GM18873 (cell line): Measurements from ENCODE around the gene THOC5.

Experiments used
- ATAC-seq: cut with Tn5 transposase; IDR thresholded peaks from one replicate; pipeline ENCODE4 v1.9.1; 2021; ENCODE audit warnings: mild to moderate bottlenecking, moderate library complexity, moderate number of reproducible peaks; ENCODE audit not compliant: unreplicated experiment, low FRiP score

Gene THOC5

DNA sequence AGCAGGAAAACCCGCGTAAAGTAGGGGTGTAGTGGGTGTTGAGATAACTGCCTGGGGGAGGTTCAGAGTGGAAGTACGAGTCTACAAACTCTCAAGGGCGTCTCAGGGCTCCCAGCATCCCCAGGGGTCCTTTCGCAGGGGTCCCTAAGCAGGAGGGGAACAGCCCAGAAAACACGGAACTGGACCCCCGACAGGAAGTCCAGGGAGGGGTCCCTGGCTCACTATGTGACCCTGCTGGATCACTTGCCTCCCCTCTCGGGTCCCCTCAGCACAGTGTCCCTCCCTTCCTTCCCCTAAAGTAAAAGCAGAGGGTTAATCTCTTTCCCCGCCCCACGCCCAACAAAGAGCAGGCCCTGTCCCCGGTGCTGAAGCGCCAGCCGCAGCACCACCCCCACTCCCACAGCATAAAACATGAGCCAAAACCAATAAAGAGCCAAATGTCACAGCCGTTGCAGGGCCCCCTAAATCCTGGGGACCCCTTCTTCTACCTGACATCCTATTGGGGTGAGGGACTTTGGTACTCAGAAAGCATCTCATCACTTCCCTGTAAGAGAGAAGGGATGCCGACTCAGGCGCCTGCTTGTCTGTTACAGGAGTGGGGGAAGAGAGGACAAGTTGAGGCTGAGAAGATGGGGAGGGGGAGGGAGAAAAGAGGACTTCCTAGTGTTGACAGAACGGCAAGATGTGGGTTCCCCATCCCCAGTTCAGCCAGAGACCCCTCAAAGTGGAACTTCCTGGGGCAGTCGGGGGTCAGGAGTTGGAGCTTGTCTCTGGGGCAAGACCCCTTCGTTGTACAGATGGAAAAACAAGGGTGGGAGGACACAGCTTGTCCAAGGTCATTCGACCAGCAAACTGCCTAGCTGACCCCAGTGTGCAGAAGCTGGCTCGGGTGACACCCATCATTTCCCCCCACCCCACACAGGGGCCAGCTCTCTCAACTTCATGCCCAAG, 75.0 kb downstream of the THOC5 start:
- ATAC-seq, result no peak

DNA sequence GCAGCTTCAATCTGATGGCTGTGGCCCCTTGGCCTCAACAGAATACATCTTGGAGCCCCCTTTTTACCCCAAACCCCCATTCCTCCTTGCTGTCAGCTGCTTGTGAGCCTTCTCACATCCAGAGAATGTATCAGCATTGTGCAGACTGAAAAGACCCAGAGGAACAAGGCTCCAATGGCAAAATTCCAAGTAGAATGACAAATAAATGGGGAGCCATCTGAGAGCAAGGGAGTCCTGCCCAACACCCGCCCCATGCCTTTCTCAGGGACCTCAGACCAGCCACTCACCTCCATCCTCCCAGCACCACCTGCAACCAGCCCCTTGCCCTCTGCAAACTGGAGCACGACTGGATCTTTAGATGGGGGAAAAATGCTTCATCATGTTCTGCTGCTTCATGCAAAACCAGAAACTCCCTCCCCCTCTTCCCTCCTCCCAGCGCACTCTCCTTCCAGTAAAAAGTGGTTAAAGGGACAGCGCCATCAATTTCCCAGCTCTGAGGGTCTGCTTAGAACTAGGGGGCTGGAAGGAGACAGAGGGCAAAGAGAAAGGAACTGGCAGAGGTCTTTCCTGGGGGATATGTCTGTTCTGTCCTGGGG, 75.7 kb downstream of the THOC5 start:
- ATAC-seq, result no peak

DNA sequence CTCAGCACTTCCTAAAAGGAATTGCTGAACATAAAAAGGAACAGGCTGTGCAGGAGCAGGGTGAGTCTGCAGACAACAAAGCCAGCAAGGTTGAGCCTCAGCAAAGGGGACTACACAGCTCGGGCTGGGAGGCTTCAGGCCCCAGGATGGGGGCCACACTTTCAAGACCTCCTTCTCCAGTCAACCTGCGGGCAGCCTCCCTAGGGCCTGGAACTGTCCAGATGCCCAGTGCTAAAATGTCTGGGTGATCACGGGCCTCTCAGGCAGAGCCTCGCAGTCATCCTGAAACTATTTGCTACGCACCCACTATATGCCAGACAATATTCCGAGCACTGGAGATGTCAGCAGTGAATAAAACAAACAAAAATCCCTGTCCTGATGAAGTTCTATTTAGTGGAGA, 77.4 kb downstream of the THOC5 start:
- no peak for ATAC-seq

DNA sequence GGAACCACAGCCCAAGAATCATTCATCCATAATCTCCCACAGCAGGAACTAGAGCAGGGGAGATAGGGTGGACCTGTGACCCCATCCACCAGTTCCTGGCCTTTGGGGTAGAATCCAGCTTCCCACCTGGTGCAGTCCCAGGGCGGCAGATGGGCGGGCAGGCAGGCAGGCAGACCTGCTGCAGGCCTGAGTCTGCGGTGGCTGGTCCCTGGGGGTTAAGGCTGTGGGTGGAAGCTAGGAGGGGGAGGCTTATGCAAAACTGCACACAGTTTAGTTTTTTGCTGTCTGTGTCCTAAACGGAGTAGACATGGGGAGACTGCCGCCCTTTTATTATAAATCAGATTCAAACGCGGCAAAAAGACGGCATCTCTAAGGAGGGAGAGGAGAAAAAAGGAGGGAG, 78.0 kb downstream of the THOC5 start:
- no peak for ATAC-seq

DNA sequence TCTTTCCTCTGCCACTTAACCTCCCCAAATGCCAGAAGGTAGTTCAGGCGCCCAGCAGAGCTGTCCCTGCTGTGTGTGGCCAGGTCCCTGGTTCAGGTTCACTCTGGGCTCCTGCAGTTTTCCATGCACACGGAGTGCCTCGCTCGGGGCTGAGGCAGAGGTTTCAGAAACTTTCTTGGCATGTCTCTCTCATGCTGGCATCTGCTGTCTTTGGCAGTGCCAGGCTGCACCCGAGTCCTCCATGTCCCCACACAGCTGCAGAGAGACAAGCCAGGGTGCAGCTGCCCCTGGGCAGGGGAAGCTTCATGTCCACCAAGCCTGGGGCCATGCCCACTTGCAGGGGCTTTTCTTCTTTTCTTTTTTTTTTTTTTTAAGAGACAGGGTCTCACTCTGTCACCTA, 80.6 kb downstream of the THOC5 start:
- no peak for ATAC-seq

DNA sequence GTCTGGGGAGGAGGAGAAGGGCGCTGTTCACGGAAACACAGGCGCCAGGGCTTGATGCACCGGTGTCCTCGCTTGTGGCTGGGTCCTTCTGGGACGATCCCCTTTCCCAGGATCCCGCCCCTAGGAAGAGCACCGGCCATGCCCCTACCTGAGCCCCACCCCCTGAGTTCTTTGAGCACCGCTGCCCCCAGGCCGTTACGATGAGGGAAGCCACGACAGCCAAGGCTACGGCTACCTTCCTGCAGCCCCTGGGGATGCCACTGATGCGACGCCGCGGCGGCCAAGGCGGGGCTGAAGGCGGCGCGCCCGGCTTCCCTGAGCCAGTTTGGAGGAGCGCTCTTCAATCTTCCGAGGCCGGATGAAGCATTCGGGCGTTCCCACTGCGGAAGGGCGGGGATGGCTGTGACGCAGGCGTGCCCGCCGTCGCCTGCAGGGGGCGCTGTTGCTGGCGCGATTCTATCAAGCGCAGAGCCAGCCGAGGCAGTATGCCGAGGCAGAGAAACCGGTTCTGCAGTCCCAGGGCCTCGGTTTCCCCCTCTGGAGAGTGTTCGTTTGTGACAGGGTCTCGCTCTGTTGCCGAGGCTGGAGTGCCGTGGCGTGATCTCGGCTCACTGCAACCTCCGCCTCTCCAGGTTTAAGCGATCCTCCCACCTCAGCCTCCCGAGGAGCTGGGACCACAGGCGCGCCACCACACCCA, 83.2 kb downstream of the THOC5 start:
- no peak for ATAC-seq

DNA sequence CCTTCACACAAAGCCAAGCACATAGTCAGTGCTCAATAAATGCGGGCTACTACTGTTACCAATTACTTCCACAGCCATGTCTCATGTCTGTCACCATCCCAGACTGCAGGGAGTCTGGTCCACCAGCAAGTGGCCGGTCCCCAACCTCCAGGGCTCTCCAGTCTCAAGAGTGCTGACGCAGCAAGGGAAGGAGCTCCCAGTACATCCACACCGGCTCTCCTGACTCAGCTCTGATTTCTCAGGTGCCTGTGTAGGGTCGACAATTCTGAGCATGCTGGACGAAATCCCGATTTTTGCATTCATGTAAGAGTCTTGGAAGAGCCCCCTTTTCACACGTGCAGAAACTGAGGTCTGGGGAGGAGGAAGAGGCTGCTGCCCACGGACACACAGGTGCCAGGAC, 83.8 kb downstream of the THOC5 start:
- no peak for ATAC-seq

DNA sequence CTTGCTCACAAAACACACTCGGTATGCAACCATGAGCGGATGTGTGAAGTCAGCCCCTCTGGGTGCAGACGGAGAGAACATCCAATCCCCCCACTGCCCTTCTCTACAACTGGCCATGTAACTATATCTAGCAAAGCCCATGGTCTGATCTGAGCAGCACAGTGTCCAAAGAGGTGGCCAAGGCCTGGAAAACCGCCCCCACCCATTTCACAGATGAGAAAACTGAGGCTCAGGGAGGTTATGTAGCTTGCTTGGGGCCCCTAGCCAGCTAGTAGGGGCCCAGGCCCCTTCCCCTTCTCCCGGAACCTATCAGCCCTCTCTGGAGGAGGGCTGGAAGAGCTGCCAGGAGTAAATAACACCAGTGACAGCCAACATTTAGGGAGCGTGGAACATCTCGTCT, 89.0 kb downstream of the THOC5 start:
- ATAC-seq, result no peak

DNA sequence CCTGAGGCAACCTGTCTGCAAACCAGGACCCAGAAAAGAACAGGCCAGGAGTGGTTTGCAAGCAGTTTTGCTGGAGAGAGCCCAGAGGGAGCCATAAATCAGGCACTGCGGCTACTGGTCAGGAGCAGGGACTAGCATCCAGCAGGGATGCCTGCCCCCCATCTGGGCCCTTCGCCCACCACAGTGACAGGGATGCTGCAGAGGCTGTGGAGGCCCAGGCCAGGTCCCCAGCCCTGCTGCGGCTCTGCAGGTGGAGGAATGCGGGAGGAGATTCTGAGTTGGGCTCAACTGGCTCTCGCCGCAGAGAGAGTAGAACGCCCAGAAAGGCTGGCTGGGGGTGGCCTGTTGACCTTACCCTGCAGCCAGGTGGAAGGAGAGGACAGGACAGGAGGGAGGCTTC, 89.9 kb downstream of the THOC5 start:
- no peak for ATAC-seq

DNA sequence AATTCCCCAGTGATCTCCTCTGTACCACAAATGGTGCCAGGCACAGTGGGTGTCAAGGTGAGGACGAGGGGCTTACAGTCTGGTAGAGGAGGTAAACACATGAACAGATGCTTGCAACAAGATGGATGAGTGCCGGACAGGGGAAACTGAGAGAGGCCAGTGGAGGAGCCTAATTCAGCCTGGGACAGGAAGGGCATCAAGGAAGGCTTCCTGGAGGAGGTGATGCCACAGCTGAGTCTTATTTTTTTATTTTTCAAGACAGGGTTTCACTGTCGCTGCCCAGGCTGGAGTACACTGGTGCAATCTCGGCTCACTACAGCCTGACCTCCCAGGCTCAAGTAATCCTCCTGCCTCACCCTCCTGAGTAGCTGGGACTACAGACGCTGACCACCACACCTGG, 92.3 kb downstream of the THOC5 start:
- ATAC-seq, result no peak

DNA sequence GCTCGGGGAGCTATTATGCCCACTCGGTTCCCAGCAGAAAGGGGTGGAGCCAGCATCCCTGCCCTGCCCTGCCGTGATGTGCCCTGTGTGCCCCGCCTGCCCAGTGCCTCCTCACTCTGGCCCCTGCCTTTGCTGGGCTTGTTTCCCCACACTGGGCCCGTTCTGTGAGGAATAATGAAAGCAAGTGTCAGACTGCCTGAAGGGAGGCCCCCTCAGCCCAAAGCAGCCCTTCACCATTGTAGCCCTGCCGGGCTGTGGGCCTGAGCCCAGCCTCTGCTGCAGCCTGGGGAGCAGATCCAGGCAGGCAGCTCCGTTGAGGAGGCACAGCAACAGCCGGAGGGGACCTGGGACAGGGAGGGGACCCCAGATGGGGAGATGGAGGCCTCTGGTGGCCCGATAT, 93.8 kb downstream of the THOC5 start:
- no peak for ATAC-seq

DNA sequence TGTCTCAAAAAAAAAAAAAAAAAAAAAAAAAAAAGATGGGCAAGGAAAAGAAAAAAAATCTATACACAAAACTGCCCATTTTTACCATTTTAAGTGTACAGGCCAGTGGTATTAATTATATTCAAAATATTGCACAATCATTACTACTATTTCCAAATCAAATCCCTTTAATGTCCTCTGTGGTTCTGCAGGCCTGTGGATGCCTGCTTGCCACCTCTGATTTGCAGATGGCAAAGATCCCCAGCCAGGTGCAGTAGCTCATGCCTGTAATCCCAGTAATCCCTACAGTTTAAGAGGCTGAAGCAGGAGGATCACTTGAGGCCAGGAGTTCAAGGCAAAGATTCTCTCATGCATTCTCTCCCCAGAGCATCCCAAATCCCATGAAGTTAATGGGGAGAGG, 95.0 kb downstream of the THOC5 start:
- no peak for ATAC-seq

DNA sequence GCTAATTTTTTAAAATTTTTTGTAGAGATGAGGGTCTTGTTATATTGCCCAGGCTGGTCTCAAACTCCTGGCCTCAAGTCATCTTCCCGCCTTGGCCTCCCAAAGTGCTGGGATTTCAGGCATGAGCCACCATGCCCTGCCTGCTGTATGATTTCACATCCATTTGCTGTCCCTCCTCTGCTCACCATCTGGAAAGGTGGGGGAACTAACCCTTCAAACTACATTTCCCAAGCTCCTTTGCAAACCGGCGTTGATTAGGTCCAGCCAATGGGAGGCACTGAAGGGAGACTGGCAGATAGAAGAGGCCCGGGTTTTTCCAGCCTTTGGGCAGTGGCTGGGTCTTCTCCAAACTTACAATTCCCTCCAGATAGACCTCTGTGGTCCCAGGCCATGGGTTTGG, 95.8 kb downstream of the THOC5 start:
- ATAC-seq, result no peak

DNA sequence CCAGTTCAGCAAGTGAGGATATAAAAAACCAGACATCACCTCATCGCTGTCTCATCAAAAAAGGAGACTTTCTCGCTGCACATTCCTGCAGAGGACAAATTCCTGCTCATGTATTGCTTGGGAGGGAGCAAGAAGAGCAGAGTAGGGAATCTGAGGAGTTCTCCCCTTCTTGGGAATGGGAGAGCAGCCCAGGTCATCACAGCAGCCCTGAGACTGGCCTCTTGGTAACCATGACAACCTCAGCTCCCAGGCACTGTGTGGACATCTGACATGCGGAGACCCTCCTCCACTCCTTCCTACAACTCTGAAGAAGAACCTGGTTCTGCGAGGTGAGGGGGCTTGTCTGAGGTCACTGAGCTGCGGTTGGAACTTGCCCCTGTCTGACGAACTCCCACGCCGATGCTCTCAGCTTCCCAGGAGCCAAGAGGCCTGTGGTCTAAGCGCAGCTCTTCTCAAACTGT, 97.3 kb downstream of the THOC5 start:
- ATAC-seq, result no peak
